GM21390 (cell line): ENCODE results near the gene NTNG1.

Experiments
- ATAC-seq: cut with Tn5 transposase; IDR thresholded peaks from one replicate; pipeline ENCODE4 v1.9.1; 2021; ENCODE audit not compliant: unreplicated experiment

NTNG1 gene

GRCh38 chr1:107394301-107394700 is 253.5 kb downstream of the NTNG1 start:
- no peak for ATAC-seq

GRCh38 chr1:107401704-107402103 is 260.9 kb downstream of the NTNG1 start:
- no peak for ATAC-seq

DNA sequence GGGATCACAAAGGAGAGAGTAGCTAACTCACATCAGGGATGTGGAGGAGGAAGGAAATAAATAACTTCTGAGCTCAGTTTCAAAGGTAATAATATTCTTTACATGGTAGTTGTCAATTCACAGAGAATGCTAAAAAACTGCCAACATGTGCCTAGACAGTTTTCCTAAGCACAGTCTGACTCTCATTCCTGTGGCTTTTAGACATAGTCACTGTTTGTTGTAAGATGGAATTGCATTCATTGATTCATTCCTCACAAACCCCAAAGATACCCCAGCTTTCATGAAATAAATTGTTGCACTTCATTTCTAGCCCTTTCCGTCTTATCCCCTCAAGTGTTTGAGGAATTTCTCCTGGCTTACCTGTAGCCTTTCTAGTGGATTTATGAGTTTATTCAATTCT is 263.9 kb downstream of the NTNG1 start:
- ATAC-seq, result no peak

GRCh38 chr1:107405236-107405635 is 264.4 kb downstream of the NTNG1 start:
- no peak for ATAC-seq

GRCh38 chr1:107407011-107407410 is 266.2 kb downstream of the NTNG1 start:
- no peak for ATAC-seq

DNA sequence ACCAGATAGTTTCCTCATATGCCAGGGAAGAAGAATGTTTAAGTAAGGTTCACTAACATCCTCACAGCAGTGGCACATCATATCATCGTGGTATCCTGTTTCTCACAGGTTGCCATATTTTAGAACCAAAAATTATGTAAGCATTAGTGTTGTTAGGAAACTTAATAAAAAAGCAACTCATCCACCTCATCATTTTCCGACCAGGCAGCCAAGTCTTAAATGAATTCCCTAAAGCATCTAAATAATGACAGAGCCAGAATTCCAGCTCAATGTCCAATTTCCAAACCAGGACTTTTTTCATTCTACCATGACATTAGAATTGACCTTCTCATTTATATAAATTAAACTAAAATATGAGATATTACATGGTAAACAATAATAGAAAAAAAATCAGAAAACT is 272.7 kb downstream of the NTNG1 start:
- no peak for ATAC-seq

- no peak for ATAC-seq
Observed at GRCh38 chr1:107413951-107414350, 273.1 kb downstream of the NTNG1 start.

GRCh38 chr1:107414550-107414949 is 273.7 kb downstream of the NTNG1 start:
- no peak for ATAC-seq

DNA sequence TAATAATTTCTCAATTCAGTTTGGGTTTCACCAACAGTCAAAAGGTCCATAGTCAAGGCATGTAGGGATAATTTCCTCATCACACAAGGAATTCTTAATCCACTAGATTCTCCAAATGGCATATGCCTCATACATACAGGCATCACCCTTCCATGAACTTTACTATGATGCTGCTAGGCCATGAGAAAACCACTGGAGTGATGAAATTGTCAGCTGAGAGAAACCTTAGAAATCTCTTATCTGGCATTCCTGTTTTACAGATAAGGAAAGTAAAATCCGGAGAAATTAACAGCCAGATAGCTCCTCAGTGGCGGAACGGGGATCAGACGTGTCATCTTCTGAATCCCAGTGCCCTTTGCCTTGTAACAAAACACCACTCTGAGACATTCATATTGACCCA is 274.4 kb downstream of the NTNG1 start:
- ATAC-seq, result no peak

- no peak for ATAC-seq
Observed at GRCh38 chr1:107419003-107419402, 278.2 kb downstream of the NTNG1 start.

DNA sequence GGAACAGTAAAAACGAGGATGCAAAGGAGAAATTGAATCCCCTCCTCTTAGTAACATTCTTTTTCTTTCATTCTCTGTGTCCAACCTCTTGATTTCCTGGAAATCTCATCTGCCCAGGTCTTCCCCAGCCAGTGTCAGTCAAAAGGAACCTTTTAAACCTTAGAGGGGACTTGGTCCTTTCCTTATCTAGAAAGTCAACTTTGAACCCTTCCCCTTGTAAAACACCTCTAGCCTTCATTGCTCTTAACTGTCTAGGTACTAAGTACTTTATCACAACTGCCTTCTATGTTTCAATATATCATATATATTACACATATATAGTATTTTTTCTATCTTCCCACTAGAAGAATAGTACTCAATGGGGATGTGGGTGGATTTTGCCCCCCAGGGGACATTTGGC is 282.1 kb downstream of the NTNG1 start:
- no peak for ATAC-seq

DNA sequence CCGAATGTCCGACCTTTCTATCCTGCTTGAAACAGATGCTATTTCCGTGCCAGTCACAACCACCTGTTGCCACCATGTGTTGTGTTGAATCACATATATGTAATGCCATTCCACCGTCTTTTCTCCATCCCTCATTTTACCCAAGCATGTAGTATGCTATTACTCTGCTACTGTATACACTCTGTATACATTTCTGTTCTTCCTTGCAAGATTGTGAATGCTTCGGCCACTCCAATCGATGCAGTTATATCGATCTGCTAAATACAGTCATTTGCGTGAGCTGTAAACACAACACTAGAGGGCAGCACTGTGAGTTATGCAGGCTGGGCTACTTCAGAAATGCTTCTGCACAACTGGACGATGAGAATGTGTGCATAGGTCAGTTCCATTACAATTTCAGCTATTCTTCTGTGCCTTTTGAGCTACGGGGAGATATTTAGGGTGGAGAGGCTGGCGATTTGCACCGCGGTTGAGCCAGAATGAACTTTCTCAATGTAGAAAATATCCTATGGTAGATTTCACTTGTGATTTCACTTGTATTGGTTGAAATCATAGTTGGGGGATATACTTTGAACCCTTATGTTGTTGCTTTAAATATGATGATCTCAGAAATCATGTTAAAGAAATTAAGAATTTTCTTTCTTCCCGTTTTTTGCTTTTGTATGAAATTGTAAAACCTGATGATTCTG is 289.8 kb downstream of the NTNG1 start:
- peak; percentile 88 for ATAC-seq

DNA sequence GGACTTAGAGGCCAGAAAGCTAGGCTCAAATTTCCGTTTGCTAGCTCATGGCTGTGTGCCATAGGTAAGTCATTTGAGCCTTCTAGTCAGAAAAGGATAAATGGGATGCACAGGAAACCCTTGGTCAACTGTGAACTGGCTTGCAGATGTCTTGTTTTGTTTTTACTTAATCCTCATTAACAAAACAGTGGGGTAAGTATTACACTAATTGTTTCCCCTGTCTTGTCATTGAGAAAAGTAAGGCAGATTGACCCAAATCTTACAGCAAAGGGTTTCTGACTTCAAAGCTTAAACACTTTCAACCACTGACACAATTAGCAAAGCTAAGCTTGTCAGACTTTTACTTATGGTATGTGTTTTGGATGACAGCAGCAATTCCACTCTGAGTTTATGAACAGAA is 291.3 kb downstream of the NTNG1 start:
- no peak for ATAC-seq

GRCh38 chr1:107433068-107433467 is 292.2 kb downstream of the NTNG1 start:
- no peak for ATAC-seq

DNA sequence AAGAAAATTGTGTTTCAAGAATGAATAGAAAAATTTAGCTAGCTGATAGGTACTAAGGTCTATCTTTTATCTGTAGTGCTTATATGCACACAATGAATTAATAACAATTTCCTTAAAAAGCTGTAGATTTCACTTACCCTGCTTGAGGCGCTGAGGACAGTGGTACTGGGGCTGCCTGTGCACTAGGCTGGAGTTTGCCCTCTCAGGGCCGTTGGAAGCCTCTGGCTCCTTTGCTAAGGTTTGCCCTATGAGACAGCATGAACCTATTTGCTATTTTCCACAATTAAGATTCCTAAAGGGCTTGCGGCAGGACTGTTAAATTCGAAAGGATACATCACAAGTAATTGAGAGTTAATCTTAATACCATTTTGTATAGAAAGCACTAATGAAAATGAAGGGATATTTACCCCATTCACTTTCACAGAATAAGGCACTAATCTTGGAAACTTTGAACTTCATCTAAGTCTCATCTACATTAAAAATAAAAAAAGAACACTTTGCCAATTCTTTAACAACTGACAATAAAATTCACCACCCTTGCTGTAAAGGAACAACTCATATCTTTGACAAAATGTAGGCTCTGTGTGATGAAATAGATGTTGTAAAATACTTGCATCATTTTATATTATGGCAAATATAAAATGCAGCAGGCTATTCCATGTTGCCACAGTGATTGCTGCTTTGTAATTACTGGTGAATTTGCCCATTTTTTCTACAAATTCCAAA is 293.0 kb downstream of the NTNG1 start:
- no peak for ATAC-seq

DNA sequence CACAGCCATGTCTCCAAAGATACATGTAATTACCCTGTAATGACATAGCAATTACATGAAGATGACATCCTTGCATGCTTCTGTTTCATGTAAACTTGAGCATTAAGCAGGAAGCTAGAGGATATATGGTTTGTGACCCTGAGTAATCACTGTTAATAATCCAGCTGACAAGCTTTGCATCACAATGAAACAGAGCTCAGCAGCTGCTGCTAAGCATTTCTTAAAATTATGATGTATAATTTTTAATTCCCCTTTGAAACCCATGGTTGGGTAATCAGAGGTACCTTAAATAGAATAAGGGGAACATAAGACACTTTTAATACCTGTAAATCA is 293.5 kb downstream of the NTNG1 start:
- ATAC-seq, result no peak

- no peak for ATAC-seq
Observed at GRCh38 chr1:107436552-107437241, 295.9 kb downstream of the NTNG1 start.

- ATAC-seq, result no peak
Observed at GRCh38 chr1:107439567-107439966, 298.7 kb downstream of the NTNG1 start.

GRCh38 chr1:107442551-107442950 is 301.7 kb downstream of the NTNG1 start:
- ATAC-seq, result no peak

DNA sequence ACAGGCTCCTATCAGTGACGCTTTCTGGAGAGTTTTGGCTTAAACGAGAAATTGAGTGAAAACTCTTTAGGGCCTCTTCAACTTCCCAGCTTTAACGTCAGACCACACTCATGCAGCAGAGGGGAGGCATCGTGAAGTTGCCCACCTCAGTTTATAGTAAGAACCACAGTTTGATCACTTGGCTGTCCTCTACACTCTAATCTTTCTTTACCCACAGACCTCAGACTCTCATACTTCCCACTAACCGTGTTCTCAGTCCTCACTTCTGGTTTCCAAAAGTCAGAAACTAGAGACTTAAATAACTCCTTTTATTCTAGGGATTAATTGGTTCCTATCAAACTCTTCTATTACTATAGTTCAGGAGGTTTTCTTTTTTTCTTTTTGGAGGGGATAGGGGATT is 302.2 kb downstream of the NTNG1 start:
- no peak for ATAC-seq

DNA sequence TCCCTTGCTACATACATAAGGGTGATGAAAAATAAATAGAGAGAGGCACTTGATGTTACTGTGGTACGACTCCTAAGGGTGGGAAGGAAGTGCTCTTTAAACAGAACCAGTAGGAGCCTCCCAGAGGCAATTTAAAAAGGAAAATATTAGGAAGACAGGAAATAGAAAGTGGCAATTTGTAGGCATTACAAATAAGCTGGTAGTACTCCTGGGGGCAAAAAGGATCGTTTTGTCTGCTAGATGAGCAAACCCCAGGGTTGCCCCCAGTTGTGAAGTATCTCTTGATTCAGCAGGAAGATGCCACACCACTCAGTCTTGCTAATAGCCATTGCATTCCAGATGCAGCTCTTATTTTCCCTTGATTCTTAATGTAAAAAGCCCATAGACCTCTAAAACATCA is 303.0 kb downstream of the NTNG1 start:
- ATAC-seq, result no peak

DNA sequence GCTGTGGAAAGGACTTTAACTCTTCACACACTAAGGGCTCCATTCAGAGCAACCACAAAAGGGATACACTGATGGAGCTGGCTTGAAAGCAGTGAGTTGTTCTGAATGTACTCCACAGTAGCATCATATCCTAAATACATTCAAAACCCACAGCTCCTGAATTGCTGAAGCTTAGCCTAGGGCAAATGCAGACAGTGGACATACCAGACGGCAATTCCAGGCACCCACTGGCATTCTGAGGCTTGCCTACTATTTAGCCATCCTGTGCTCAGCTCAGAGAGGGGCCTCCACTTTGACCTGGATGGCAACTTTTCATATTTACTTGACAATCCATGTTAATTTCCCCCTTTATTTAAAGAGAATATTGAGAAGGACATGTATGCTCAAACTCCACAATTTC is 303.5 kb downstream of the NTNG1 start:
- no peak for ATAC-seq
